Erythroblast (primary cell): ENCODE data around the gene GTPBP4.

Experiments used
- GATA1 ChIP-seq: IDR thresholded peaks from 2 replicates; pipeline ENCODE4 v1.6.1; 2011; ENCODE audit warnings: low read depth, mild to moderate bottlenecking, control low read depth, low read length, moderate library complexity
- POLR2A ChIP-seq: IDR thresholded peaks from 2 replicates; pipeline ENCODE4 v1.6.1; 2011; ENCODE audit warnings: mild to moderate bottlenecking, low read length

DNA sequence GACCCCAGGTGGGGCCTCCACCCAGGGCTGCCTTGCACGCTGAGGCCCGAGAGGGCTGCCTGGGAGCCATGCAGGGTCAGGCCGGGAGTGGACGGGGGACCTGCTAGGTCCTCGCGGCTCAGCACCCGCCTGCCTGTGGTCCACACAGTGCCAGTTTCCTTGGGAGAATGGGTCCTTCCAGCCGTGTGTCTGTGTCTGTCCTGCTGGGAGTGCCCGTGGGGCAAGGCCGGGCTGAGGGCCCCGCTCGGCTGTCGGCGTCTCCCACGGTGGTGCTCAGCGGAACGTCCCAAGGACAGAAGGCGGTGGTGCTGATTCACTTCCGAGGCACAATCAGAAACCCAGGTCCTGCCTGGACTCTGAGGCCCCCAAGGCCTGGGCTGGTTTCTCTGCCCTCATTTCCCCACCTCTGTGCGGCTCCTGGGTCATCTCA, 23.2 kb upstream of the GTPBP4 start:
- TF ChIP-seq POLR2A, result no peak
- TF ChIP-seq GATA1, result no peak
